ENCODE results near the gene ANKRD33B.

Gene ANKRD33B

DNA sequence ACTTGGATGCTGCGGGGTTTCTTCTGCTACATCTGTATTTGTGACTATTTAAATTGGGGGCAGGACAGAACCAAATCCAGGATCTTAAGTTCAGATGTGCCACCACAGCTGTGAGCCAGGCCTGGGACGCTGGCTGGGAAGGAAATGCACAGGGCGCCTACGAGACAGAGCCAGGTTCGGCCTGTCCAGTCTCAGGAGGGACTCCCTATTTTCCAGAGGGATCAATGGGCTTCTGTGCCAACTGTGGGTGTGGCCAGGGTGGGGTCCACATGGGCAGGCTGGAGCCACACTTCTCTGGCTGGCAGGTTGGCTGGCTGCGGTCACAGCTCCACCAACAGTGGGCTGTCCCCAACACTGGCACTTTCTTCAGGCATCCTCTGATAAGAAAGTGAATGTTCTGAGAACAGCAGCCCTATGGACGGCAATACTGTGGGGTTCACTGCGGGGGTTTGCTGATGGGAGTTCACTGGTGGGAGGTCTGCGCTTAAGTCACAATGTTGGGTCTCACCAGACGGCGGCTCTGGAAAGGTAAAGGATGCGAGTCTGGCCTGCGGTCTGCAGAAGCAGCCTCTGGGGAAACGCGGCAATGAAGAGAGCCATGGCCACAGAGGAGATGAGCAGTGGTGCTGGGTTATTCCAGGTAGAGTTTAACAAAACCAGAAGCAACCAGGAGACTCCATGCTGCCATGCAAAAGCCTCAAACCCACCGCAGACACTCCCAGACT lies 119.1 kb downstream of the ANKRD33B start:
- no peak for DNase-seq

- DNase-seq: no peak
Observed at GRCh38 chr5:10684303-10685086, 120.6 kb downstream of the ANKRD33B start.

DNA sequence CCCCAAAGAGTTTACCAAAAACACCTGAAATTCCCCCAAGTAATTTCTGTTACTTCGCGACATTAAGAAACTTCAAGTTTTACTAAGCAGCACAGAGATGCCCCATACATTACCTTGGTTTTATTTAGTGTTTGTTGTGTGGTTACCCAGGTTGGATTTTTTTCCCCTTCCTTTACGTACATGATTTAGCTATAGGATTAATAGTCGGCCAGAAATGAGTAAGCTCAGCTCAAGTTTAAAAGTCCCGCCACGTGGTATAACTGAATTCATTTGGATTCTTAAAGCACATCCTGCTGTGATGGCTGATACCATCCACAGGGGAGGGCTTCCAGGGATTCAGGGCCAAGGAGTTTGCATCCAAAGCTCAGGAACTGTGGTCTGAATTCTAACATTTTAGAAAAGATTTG lies 121.2 kb downstream of the ANKRD33B start:
- no peak for DNase-seq

- no peak for DNase-seq
Observed at GRCh38 chr5:10686890-10687289, 123.0 kb downstream of the ANKRD33B start.

DNA sequence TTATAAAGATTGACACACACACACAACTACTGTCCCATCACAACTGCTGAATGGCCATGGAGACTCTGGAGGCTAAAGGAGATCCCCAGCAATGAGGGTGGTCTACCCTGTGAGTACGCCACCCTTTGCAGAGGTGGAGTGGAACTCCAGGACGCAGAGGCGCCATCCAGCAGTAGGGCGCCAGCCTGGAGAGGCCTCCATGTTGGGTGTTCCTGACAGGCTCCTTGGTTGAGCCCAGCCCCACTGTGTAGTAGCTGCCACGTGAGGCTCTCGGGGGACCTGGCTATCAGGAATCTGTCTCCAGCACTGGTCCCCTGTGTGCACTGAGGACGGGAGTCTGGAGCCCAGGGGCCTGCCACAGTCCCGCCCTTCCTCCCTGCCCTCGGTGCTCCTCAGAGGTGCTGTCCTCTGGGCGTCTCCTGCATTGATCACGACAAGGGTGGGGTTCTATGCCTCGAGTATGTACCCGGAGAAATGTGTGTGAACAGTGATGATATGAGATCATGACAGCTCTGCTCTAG lies 124.8 kb downstream of the ANKRD33B start:
- DNase-seq: no peak

DNA sequence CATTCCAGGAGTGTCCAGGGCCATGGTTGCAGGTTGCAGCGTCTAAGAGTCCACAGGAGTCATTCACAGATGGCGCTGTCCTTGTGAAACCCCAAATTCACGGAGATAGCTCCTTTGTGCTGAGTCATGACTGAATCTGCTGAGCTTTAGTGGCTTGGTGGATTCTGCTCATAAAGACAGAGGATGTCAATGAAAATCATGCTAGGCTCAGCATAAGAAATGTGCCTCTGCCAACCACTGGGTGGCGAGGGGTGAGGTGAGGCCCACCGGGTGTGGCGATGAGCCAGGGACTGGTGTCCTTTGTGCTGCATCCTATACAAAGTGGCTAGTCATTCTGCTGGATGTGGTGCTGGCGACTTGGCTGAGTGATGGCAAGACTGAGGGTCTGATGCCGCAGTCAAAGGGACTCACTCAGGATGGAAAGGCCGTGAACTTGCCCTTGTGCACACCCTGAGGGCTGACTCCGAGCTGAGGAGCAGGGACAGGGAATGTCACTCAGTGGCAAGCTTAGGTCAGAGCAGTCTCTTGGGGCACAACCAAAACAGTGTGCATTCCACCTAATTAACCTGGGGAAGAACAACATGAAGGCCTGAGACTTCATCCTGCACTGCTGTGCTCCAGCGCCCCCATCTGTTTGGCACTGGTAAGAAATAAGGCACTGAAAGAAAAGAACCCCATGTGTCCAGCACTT lies 125.7 kb downstream of the ANKRD33B start:
- no peak for DNase-seq

- no peak for DNase-seq
Observed at GRCh38 chr5:10690460-10691440, 126.9 kb downstream of the ANKRD33B start.

DNA sequence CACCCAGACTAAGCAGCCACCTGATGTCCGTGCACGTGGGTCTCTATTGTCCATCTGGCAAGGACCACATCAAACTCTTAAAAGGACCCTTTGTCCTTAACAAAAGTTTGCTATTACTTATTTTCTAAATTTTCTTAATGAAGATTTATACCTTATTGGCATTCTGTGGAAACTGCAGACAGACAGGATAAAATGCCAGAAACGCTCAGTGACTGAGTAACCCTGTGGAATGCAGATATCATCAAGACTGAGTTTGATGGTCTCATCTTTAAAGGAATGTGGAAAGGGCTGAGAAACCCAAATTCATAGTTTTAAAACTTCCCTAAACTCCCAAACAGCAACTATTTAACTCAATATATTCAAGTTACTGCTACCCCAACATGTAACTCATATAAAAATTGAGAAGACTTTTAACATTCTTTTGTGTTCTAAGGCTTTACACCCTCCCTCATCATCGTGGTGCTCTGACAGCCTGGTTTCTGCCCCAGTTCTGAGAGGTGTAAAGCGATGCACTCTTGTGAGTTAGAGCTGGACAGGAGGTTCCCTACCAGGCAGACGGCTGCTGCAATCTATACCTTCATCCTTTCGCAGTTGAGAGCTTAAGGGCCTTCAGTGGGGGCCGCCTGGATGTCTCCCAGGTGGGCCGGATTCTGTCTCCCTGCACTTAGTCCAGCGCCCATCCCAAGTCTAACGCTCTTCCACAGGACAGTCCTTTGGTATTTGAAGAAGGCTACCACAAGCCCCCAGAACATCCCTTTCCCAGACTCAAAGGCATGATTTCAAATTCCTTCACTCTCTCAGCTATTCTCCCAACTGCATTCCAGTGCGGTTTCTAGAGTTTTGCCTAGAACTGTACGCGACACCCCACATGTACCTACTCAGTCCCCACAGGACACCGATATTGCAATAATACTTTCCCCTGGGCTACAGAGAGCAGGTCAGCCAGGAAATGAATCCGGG lies 128.2 kb downstream of the ANKRD33B start:
- no peak for DNase-seq

GRCh38 chr5:10695055-10695649 lies 131.3 kb downstream of the ANKRD33B start:
- peak; percentile 14 to 33 for DNase-seq

DNA sequence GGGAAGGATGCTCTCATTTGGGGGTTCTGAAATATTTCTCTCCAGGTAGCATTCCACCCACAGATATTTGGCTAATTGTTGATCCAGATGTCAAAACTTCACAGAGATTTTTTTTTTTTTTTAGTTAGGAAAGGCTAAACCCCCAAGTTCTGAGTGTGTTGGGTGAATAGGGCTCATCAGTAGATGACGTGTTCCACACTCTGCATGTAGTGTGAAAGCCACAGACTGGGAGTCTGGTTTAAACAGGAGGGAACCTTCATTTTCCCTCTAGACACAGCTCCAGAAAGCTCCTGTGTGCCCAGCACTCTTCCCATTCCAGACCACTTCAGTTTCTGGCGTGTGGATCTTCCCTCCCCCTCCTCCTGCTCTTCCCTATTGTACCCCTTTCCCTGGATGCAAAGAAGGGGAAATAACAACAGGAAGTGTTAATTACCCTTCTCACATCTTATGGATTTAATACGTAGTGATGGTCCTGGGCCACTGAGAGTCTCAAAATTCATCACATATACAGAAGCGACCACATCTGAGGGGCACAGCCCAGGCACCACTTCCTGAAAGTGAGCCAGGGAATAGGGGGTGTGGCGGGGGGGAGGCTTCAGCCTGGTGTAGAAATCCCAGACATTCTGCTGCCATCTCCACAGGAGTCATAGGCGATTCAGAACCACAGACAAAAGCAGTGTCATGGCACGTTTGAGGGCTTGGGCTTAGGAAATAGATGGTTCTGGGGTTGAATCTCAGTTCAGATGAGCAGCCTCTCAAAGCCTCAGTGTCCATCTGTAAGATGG lies 132.1 kb downstream of the ANKRD33B start:
- DNase-seq: no peak

- no peak for DNase-seq
Observed at GRCh38 chr5:10699281-10699874, 135.5 kb downstream of the ANKRD33B start.

- peak in 1 of 2 donors; percentile 12 for DNase-seq
Observed at GRCh38 chr5:10699987-10700386, 136.1 kb downstream of the ANKRD33B start.

- no peak for DNase-seq
Observed at GRCh38 chr5:10700516-10700915, 136.6 kb downstream of the ANKRD33B start.

DNA sequence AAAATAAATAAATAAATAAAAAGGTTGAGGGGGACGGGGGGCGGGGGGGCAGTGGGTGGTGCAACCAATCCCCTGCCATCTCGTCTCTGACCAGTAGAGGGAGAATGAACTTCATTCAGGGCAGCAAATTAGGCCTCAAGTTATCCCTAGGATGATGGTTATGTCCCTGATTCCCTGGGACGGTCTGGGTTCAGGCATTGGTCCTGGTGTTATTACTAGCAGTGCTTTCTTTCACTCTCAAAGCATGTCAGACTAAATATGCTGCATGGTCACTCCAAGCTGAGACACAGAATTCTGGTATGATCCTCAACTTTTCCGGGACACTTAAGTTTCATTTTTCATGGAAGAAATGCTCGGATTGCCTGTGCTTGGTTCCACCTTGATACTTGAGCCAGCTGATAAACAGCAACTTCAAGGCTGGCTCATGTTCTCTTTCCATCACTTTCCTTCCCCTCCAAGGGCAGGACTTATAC lies 137.7 kb downstream of the ANKRD33B start:
- DNase-seq: peak; percentile 25 to 44

GRCh38 chr5:10702040-10702629 lies 138.3 kb downstream of the ANKRD33B start:
- no peak for DNase-seq

- DNase-seq: no peak
Observed at GRCh38 chr5:10702911-10703491, 139.1 kb downstream of the ANKRD33B start.

- DNase-seq: no peak
Observed at GRCh38 chr5:10703676-10704075, 139.8 kb downstream of the ANKRD33B start.

GRCh38 chr5:10704949-10705621 lies 141.2 kb downstream of the ANKRD33B start:
- no peak for DNase-seq

Measured in CD4-positive, alpha-beta T cell treated with Interferon alpha-2 for 1 hour (primary cell).